NCI-H2029 (cell line): ENCODE data around the gene PRKCA.
A peak's percentile ranks its signal among the peaks of the same experiment; 100 is the strongest.
"Not testable (repeated sequence)": the region's sequence is repeated elsewhere in the genome, so short reads cannot be mapped to it uniquely, and the experiment has no call there.

Source experiments
- DNase-seq: peaks from one replicate; lab custom pipeline; 2025; lab: John Stamatoyannopoulos, UW

The PRKCA gene

GRCh38 chr17:66715745-66716156 is 413.3 kb downstream of the PRKCA start:
- peak; percentile 64 for DNase-seq

DNA sequence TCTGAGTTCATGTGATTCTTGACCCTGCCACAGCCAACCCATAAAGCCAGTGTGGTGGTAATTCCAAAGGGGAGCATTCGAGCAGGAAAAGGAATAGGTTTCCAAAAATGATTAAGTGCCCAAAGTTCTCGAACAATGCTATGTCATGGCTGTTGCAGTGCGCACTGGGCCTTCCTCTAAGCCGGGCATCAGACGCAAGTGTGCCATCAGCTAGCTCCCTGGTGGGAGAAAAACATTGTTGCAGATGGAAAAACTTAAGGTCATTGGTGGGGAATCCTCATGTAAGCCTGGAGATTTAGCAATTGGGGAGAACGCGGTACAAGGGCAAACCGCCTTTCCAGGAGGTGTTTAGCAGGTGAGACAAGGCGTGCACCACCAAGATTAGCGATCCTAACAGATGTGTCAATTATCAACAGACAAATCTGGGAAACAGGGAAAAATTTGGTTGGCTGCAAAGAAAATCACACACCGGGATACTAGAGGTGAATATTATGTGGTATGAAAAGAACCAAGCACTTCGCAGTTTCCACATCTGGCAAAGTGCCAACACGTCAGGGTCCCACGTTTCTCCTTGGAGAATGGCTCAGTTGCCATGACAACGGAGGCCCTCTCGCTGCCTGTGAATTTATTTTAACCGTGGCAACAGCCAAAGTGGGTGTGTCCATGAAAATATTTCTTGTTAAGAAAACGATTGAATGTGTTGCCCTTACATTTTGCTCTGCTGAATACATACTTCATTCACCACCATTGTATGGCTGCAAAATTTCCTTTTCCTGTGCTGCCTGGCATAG is 414.0 kb downstream of the PRKCA start:
- no peak for DNase-seq

DNA sequence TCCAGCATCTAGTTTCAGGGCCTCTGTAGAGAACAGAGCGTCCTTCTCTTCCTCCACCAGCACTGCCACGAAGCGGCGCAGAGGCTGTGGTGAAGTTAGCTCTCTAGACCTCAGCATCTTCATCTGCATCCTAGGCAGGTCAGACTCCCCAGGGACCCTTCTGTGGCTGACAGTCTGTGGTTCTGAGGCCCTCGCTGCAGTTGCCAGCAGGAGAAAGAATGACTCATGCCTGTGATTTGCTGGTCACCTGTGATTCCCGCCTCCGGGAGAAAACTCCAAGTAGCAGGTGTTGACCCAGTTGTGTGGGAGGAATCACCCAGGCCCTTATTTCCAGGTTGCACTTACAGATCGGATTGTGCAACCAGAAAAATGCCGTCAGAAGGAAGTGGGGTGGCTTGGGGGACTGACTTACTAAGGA is 415.2 kb downstream of the PRKCA start:
- no peak for DNase-seq

- no peak for DNase-seq
These were observed 417.6 kb downstream of the PRKCA start for GRCh38 chr17:66720027-66720426.

DNA sequence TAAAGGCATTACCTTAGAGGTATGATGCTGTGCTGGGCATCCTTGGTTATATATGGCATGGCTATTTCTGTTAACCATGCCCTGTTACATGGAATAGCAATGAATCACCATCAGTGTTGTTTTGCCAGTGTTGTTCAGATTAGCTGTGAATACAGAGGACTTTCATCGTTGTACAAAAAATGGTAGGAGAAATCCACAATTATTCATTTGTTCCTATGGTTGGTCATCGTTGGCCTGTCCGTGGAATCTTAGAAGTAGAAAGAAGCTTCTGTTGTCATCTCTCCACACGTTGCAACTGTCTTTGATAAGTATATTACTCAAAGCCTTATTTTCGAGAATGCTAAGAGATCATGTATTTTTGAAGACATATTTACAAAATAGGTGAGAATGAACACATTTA is 418.2 kb downstream of the PRKCA start:
- DNase-seq: no peak

DNA sequence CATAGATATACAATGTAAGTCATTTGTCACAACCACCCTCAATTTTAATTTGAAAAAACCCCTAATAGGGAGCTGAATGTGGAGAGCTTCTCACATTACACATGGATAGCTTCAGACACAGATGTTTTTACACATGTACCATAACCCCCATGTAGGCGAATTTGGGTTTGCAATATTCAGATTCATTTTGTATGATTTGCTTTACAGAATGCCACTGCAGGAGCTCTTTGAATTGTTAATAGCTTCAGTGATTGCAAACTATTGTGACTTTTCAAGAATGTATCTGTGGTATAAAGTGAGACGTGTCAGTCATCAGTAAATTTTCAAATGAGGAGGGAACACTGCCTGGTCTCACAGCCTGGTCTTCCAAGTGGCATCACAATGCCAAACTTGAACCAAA is 419.9 kb downstream of the PRKCA start:
- DNase-seq: no peak

DNA sequence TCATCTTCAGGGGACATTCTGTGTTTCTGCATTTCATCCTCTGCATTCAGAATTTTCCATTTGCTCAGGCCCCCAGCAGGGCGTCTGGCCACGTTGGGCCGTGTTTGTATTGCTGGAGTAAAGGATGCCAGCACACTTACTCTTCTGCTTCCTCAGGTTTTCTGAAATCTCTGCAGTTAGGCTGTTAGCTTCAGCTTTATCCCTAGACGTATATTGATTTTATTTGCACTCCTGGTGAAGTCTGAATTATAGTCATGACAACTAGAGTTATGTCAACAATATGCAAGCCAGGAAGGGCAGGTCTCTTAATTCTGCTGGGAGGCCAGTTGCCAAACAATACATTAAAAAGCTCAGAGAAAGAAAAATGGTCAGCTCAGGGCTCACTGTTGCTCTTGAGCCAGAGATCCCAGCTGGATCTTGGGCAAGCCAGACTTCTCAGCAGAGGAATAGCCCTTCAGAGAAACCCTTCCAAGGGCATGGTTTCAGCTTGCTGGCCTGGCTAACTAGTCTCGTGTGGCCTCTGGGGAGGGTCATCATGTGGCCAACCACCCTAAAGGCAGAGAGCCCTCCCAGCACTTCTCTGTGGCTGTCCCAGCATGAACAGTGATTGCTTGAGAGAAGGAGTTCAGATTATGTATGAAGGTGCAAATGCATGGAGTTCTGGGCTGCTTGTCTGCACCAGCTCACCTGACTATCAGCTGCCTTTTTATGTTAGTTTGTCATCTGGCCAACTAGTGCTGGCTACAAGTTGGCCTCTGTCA is 422.3 kb downstream of the PRKCA start:
- DNase-seq: peak; percentile 47

- not testable (repeated sequence) for DNase-seq
These were observed 423.0 kb downstream of the PRKCA start for GRCh38 chr17:66725438-66725837.

- no peak for DNase-seq
These were observed 423.5 kb downstream of the PRKCA start for GRCh38 chr17:66725956-66726355.

GRCh38 chr17:66726371-66726770 is 424.0 kb downstream of the PRKCA start:
- no peak for DNase-seq

GRCh38 chr17:66726846-66727245 is 424.4 kb downstream of the PRKCA start:
- no peak for DNase-seq

DNA sequence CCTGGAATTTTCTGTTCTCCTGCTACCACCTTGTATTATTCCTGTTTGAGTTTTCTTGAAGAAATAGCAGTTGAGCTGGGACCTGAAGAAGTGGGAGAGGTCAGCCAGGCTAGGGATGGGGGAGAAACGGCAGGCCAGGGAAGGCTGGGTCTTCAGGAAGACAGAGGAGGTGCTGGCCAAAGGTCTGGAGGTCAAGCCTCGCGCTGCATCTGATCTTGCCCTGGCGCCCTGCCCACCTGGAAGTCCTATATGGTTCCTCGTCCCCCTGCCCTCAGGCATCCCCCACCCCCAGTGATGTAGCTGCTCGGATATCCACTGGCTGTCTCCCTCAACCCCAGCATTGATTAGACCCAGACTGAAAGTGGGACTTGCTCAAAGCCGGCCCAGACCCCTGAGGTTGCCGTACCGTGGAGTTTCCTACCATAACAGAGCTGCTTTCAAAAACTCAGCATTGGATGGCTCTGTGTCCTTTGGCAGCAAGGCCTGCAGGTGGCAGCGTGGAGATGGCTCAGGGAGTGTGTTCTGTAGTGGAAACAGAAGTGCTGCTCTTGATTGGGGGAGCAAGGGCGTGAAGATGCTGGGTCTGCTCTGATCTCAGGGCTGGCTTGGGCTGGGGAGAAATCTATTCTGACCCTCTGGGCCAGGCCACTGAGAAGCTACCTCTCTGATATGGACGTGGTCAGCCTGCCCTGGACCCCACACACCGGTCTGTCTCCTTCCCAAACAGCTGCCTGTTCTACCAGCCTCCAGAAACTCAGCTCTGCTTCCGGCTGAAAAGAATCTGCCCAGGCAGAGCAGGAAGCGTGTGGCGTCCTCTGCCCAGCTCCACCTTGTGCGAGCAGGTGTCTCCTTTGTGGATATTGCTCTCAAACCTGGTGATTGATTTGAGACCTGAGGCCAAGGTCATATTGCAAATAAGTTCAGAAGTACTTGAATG is 425.5 kb downstream of the PRKCA start:
- DNase-seq: peak; percentile 72

DNA sequence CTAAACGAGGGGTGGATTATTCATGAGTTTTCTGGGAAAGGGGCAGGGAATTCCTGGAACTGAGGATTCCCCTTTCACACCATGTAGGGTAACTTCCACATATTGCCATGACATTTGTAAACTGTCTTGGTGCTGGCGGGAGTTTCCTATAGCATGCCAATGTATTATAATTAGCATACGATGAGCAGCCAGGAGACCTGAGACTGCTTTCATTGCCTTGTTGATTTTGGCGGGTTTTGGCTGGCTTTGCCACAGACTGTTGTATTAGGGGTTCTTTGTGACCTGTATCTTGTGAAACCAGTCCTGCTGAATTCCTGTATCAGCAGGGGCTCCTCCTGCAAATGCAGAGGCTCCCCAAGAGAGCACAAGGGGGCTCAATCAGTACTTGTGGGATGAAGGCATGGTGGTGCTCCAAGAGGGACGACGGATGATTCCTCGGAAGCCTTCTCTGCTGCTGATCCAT is 428.1 kb downstream of the PRKCA start:
- no peak for DNase-seq

- no peak for DNase-seq
These were observed 431.3 kb downstream of the PRKCA start for GRCh38 chr17:66733759-66734158.

DNA sequence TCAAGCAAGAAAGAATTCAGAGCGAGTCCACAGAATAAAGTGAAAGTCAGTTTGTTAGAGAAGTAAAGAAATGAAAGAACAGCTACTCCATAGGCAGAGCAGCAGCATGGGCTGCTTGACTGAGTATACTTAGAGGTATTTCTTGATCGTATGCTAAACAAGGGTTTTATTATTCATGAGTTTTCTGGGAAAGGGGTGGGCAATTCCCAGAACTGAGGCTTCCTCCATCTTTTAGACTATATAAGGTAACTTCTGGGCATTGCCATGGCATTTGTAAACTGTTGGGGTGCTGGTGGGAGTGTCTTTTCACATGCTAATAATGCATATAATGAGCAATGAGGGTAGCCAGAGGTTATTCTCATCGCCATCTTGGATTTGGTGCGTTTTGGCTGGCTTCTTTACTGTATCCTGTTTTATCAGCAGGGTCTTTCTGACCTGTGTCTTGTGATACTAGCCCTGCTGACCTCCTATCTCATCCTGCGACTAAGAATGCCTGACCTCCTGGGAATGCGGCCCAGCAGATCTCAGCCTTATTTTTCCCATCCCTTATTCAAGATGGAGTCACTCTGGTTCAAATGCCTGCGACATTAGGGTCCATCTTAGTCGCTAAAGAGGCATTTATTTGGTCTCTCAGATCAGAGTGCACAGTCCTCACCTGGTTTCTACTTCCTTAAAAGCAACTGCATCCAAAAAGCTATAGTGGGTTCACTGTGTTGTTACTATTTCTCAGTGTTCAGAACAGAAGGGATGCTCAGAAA is 432.0 kb downstream of the PRKCA start:
- no peak for DNase-seq

DNA sequence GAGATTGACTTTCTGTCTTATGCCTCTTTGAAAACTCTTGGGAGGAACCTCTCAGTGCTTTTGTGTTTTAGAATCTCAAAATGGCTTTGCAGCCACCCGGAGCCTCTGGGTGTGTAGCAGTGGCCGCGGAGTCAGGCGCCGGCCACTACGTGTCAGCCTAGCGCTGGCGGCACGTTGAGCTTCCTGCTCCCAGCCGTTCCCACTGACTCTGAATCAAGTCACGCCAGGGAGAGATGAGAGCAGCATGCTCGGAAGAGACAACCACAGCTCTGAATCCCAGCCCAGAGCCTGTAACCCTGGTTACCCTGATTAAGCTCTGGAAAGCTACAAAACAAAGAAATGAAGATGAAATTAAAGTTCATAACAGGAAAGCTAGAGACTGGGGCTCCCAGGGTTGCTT is 435.1 kb downstream of the PRKCA start:
- no peak for DNase-seq

DNA sequence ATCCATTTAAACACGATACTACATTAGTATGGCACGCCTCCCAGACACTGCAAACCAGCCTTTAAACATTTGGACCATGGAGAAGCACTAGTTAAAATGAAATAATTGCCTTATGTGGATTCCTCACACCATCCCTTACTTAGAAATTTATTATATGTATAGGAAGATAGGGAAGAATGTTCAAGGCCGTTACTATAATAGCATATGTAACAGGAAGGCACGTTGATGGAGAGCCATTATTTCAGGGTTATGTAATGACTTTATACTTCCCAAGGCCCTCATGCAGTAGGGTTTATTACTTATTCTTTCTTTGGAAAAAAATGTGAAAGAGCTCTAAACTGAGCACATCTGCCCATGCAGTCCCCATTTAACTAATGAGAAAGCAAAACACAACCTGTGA is 435.9 kb downstream of the PRKCA start:
- no peak for DNase-seq

- DNase-seq: no peak
These were observed 437.1 kb downstream of the PRKCA start for GRCh38 chr17:66739553-66739952.

GRCh38 chr17:66740226-66740625 is 437.8 kb downstream of the PRKCA start:
- no peak for DNase-seq

- no peak for DNase-seq
These were observed 441.1 kb downstream of the PRKCA start for GRCh38 chr17:66743511-66743910.

- no peak for DNase-seq
These were observed 444.3 kb downstream of the PRKCA start for GRCh38 chr17:66746736-66747135.
